Astrocyte (in vitro differentiated cells and primary cell): ENCODE data around the gene RFX4.

ENCODE experiments used
- CTCF ChIP-seq: IDR thresholded peaks from 2 replicates; pipeline ENCODE4 v1.5.1; 2011; ENCODE audit warnings: low read depth, mild to moderate bottlenecking, inconsistent platforms, low read length, moderate library complexity; ENCODE audit not compliant: insufficient read depth
- EZH2 ChIP-seq: IDR thresholded peaks from 2 replicates; pipeline ENCODE4 v1.6.1; 2012; ENCODE audit warnings: mild to moderate bottlenecking, low read length, inconsistent platforms; ENCODE audit not compliant: insufficient read depth

DNA sequence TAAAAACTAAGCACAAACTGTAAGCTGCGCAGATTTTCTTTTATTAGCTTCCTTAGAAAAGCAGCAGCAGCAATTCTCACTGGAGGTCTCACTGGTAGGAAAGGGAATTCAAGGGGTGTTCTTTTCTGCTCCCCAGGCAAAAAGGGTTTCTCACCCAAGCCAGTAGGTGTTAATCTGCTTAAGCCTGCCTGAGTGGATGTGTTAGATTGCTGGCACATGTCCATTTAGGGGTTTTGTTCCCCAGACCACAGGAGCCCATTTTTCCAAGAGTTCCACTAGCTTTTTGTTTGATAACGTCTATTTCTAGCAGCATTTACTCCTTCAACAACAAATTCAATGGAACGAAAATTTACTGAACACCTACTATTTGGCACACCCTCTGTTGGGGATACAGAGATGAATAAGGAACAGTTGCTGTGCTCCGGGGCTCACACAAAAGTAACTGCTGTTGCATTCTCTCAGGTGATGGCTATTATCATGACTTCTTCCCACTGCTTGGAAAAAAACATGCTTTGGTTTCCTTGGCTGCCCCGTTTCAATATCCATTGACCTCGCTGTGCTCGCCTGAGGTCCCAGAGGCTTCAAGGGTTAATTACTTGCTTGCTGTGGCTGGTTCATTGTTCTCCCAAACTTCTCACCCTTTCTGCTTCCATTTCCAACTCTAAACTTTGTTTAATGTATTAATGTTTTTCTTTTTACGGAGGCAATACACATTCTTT, 160.6 kb downstream of the RFX4 start:
- TF ChIP-seq CTCF (no peak), EZH2 (no peak)
